Brain microvascular endothelial cell (primary cell): ENCODE data around the gene BICDL1.

Source experiments
- DNase-seq: peaks from one replicate; pipeline ENCODE4 v3.0.0-alpha.2; 2020
- H3K27ac ChIP-seq: fragments of 250-450 bp; sonication (Bioruptor Pico); 2 replicates; pipeline ENCODE4 v1.5.1; 2020; ENCODE audit warnings: mild to moderate bottlenecking, moderate library complexity
- H3K27me3 ChIP-seq: fragments of 250-450 bp; sonication (Bioruptor Pico); replicated peaks from 2 replicates; pipeline ENCODE4 v1.5.1; 2020; ENCODE audit warnings: mild to moderate bottlenecking
- H3K36me3 ChIP-seq: fragments of 250-450 bp; sonication (Bioruptor Pico); replicated peaks from 2 replicates; pipeline ENCODE4 v1.5.1; 2020; ENCODE audit warnings: mild to moderate bottlenecking
- H3K4me3 ChIP-seq: 2 replicates; pipeline ENCODE4 v1.5.1; 2011; ENCODE audit warnings: low read depth, mild to moderate bottlenecking, control low read depth, low read length, moderate library complexity
- in situ Hi-C: cut with HindIII; loops from 2 replicates; pipeline ENCODE4 v1.10.0; 2017; ENCODE audit warnings: low sequenced_read_pairs, low pct_ligation_motif_present
- TF ChIP-seq, protein P1 (sequence below): IDR thresholded peaks from 2 replicates; pipeline ENCODE4 v1.5.1; 2011; ENCODE audit warnings: low read depth, mild to moderate bottlenecking, moderate library complexity, low read length, control low read depth, inconsistent platforms; ENCODE audit errors: missing control alignments

BICDL1 gene

DNA sequence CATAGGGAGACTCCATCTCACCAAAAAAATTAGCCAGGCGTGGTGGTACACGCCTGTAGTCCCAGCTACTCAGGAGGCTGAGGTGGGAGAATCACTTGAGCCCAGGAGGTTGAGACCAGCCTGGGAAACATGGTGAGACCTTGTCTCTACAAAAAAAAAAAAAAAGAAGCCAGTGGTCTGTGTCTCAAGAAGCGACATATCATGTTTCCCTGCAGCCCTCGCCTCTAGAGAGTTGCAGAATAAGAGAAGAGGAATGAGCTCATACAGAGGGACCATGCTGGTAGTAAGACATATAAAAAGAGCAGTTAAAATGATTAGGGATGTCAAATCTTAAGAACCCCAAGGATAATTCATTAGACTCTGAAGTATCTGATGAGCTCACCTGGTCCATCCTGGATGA lies 39.4 kb upstream of the BICDL1 start:
- in situ Hi-C loops = no loop called here
- no peak overlapping the region for H3K4me3 ChIP-seq
- TF ChIP-seq, protein P1, sequence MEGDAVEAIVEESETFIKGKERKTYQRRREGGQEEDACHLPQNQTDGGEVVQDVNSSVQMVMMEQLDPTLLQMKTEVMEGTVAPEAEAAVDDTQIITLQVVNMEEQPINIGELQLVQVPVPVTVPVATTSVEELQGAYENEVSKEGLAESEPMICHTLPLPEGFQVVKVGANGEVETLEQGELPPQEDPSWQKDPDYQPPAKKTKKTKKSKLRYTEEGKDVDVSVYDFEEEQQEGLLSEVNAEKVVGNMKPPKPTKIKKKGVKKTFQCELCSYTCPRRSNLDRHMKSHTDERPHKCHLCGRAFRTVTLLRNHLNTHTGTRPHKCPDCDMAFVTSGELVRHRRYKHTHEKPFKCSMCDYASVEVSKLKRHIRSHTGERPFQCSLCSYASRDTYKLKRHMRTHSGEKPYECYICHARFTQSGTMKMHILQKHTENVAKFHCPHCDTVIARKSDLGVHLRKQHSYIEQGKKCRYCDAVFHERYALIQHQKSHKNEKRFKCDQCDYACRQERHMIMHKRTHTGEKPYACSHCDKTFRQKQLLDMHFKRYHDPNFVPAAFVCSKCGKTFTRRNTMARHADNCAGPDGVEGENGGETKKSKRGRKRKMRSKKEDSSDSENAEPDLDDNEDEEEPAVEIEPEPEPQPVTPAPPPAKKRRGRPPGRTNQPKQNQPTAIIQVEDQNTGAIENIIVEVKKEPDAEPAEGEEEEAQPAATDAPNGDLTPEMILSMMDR = no peak
- no peaks in the 10 kb centered on the region for H3K36me3 ChIP-seq
- no peaks in the 10 kb centered on the region for H3K27me3 ChIP-seq
- no peak for DNase-seq
- no peak overlapping the region for H3K27ac ChIP-seq

DNA sequence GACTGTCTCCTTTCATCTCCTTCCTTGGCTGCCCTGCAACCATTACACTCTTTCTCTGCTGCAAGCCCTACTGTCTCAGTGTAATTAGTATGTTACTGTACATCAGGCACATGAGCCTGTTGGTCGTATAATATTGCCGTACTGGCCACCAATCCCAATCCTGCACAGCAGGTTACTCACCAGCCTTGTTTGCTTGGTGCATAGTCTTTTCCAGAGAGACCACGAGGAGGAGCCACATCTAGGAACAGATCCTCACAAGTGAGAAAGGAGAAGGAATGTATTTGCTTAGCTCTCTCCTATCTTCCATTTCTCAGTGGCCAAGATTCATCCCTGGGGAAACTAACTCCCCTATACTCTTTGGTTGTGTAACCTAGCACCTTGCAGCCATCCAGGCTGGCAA lies 33.0 kb upstream of the BICDL1 start:
- TF ChIP-seq, protein P1 = no peak
- no peak overlapping the region for H3K27ac ChIP-seq
- H3K27me3 ChIP-seq = no peaks in the 10 kb centered on the region
- no peak overlapping the region for H3K4me3 ChIP-seq
- DNase-seq = no peak
- H3K36me3 ChIP-seq = no peaks in the 10 kb centered on the region
- in situ Hi-C loops = no loop called here

DNA sequence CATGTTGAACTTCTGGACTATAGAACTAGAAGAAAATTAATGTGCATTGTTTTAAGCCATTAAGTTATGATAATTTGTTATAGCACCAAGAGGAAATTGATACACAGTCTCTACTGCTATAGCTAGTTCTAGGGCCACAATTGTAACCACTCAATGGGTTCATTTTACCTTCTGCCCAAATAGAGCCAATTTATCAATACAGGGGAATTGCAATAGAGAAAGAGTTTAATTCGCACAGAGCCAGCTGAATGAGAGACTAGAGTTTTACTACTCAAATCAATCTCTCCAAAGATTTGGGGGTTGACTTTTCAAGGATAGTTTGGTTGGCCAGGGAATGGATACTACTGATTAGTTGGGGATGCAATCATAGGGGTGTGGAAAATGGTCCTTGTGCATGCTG lies 31.9 kb upstream of the BICDL1 start:
- DNase-seq = no peak
- TF ChIP-seq, protein P1 = no peak
- H3K4me3 ChIP-seq = no peak overlapping the region
- H3K36me3 ChIP-seq = no peaks in the 10 kb centered on the region
- in situ Hi-C loops = no loop called here
- H3K27me3 ChIP-seq = no peaks in the 10 kb centered on the region
- H3K27ac ChIP-seq = no peak overlapping the region

DNA sequence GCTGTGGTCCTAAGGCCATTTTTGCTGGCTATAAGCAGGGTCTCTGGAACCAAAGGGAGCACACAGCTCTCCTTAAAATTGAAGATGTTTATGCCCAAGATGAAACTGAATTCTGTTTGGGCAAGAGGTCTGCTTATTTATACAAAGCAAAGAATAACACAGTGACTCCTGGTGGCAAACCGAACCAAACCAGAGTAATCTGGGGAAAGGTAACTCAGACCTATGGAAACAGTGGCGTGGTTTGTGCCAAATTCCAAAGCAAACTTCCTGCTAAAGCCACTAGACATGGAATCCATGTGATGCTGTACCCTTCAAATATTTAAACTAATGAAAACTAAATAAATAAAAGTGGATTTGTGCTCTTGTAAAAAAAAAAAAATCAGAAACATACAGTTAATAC lies 29.6 kb upstream of the BICDL1 start:
- H3K27ac ChIP-seq = no peak overlapping the region
- TF ChIP-seq, protein P1 = no peak
- in situ Hi-C loops = no loop called here

DNA sequence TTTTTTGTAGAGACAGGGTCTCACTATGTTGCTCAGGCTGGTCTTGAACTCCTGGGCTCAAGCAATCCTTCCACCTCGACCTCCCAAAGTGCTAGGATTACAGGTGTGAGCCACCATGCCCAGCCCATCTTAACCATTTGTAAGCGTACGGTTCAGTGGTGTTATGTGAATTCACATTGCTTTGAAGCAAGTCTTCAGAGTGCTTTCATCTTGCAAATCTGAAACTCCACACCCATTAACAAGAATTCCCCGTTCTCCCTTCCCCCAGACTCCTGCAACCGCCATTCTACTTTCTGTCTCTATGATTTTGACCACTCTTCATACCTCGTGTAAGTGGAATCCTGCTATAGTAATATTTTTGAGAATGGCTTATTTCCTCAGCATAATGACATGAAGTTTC lies 24.9 kb upstream of the BICDL1 start:
- DNase-seq = no peak
- Histone ChIP-seq H3K4me3 (no peak overlapping the region), H3K27ac (no peak overlapping the region), H3K36me3 (no peaks in the 10 kb centered on the region), H3K27me3 (no peaks in the 10 kb centered on the region)
- in situ Hi-C loops = no loop called here
- TF ChIP-seq, protein P1 = no peak

More for the DNA sequence above, 29.6 kb upstream of the BICDL1 start:
- DNase-seq = no peak
- Histone ChIP-seq H3K36me3 (no peaks in the 10 kb centered on the region), H3K4me3 (no peak overlapping the region), H3K27me3 (no peaks in the 10 kb centered on the region)

DNA sequence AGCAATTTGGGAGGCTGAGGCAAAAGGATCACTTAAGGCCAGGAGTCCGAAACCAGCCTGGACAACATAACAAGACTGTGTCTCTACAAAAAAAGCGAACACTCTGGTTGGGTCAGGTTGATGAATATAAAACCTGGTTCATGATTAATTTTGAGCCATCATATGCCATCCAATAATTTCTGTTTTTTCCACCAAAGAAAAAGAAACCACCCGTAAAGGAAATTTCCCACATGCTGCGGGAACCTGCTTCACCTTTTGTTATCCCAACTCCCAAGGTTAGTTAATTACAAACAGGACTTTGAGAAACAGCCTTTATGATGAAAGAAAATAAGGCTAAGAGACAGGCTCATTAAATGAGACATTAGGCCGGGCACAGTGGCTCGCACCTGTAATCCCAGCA lies 24.1 kb upstream of the BICDL1 start:
- in situ Hi-C loops = no loop called here
- no peaks in the 10 kb centered on the region for H3K27me3 ChIP-seq

More for the DNA sequence above, 24.1 kb upstream of the BICDL1 start:
- Histone ChIP-seq H3K27ac (no peak overlapping the region), H3K4me3 (no peak overlapping the region), H3K36me3 (no peaks in the 10 kb centered on the region)
- DNase-seq = no peak
- TF ChIP-seq, protein P1 = no peak
